Gastroesophageal sphincter (tissue), 3 donors: ENCODE results near the gene SYNM.

ENCODE experiments used
- EP300 ChIP-seq: sonication (generic); formaldehyde crosslinking; IDR thresholded peaks from one replicate; pipeline ENCODE4 v1.6.1; 2017; ENCODE audit warnings: antibody characterized with exemption, mild to moderate bottlenecking
- POLR2A ChIP-seq, 2 donors: fragments of 450-650 bp; IDR thresholded peaks; one replicate each; pipeline ENCODE4 v1.6.1; 2017; ENCODE audit warnings: antibody characterized with exemption in 2 of 2, mild to moderate bottlenecking in 2 of 2, moderate library complexity in 1 of 2
- POLR2AphosphoS5 ChIP-seq: sonication (generic); formaldehyde crosslinking; IDR thresholded peaks from one replicate; pipeline ENCODE4 v1.6.1; 2017; ENCODE audit warnings: antibody characterized with exemption
- TF ChIP-seq, protein P1 (sequence below), 4 experiments: fragments of 200-600 bp in 2 of 4; fragments of 450-650 bp in 2 of 4; sonication (generic) in 1 of 4; IDR thresholded peaks; one replicate each; pipeline ENCODE4 v1.5.1; 2017 to 2019; ENCODE audit warnings: antibody characterized with exemption in 4 of 4, mild to moderate bottlenecking in 2 of 4, moderate library complexity in 2 of 4

DNA sequence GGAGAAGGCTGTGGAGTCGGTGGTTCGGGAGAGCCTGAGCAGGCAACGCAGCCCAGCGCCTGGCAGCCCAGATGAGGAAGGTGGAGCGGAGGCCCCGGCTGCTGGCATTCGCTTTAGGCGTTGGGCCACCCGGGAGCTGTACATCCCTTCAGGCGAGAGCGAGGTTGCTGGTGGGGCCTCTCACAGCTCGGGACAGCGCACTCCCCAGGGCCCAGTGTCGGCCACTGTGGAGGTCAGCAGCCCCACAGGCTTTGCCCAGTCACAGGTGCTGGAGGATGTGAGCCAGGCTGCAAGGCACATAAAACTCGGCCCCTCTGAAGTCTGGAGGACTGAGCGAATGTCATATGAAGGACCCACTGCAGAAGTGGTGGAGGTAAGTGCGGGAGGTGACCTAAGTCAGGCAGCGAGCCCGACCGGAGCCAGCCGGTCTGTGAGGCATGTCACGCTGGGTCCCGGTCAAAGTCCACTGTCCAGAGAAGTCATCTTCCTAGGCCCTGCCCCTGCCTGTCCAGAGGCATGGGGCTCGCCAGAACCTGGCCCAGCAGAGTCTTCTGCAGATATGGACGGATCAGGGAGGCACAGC is 26.7 kb downstream of the SYNM start:
- TF ChIP-seq, protein P1, sequence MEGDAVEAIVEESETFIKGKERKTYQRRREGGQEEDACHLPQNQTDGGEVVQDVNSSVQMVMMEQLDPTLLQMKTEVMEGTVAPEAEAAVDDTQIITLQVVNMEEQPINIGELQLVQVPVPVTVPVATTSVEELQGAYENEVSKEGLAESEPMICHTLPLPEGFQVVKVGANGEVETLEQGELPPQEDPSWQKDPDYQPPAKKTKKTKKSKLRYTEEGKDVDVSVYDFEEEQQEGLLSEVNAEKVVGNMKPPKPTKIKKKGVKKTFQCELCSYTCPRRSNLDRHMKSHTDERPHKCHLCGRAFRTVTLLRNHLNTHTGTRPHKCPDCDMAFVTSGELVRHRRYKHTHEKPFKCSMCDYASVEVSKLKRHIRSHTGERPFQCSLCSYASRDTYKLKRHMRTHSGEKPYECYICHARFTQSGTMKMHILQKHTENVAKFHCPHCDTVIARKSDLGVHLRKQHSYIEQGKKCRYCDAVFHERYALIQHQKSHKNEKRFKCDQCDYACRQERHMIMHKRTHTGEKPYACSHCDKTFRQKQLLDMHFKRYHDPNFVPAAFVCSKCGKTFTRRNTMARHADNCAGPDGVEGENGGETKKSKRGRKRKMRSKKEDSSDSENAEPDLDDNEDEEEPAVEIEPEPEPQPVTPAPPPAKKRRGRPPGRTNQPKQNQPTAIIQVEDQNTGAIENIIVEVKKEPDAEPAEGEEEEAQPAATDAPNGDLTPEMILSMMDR (IDR thresholded peaks at IDR 0.05), result no peak
- TF ChIP-seq POLR2AphosphoS5 (no peak), POLR2A (IDR thresholded peaks at IDR 0.05) (no peak), EP300 (no peak)
